HEK293T (cell line): Measurements from ENCODE around the gene CORO1A.

ENCODE experiments used
- BHLHE40 ChIP-seq: fragments of 450-650 bp; IDR thresholded peaks from 2 replicates; pipeline ENCODE4 v1.6.1; 2016; ENCODE audit warnings: mild to moderate bottlenecking, moderate library complexity, borderline replicate concordance
- ELF4 ChIP-seq: fragments of 450-650 bp; IDR thresholded peaks from 2 replicates; pipeline ENCODE4 v1.6.1; 2017; ENCODE audit warnings: antibody characterized with exemption
- FOXM1 ChIP-seq: fragments of 450-650 bp; IDR thresholded peaks from 2 replicates; pipeline ENCODE4 v1.6.1; 2017; ENCODE audit warnings: mild to moderate bottlenecking, borderline replicate concordance
- LEF1 ChIP-seq: fragments of 450-650 bp; IDR thresholded peaks from 2 replicates; pipeline ENCODE4 v1.6.1; 2017; ENCODE audit warnings: mild to moderate bottlenecking, borderline replicate concordance
- SP1 ChIP-seq: fragments of 450-650 bp; IDR thresholded peaks from 2 replicates; pipeline ENCODE4 v1.6.1; 2017
- ZNF384 ChIP-seq: fragments of 450-650 bp; IDR thresholded peaks from 2 replicates; pipeline ENCODE4 v1.6.1; 2016
- TF ChIP-seq, protein P1 (sequence below): fragments of 450-650 bp; IDR thresholded peaks from 2 replicates; pipeline ENCODE4 v1.6.1; 2016

DNA sequence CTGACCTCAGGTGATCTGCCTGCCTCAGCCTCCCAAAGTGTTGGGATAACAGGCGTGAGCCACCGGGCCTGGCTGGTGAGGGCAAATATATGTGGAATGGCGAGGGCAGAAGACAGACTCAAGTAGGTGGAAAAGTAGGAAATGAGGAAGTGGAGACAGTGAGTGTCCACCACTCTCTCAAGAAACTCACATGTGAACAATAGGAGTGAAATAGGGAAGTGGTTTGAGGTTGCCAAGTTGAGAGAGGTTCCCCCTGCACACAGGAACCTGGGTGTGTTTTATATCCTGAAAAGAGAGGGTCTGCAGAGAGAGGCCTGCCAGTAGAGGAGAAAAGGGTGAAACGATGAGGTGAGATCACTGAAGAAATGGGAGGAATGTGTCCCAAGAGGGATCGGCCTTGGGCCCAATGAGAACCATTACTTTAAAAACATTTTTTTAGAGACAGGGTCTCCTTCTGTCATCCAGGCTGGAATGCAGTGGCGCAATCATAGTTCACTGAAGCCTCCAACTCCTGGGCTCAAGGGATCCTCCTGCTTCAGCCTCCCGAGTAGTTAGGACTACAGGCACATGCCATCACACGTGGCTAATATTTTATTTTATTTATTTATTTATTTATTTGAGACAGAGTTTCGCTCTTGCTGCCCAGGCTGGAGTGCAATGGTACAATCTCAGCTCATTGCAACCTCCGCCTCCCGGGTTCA is 17.1 kb upstream of the CORO1A start:
- TF ChIP-seq SP1 (no peak), BHLHE40 (no peak), ELF4 (no peak), FOXM1 (no peak), ZNF384 (no peak), LEF1 (no peak)
- TF ChIP-seq, protein P1, sequence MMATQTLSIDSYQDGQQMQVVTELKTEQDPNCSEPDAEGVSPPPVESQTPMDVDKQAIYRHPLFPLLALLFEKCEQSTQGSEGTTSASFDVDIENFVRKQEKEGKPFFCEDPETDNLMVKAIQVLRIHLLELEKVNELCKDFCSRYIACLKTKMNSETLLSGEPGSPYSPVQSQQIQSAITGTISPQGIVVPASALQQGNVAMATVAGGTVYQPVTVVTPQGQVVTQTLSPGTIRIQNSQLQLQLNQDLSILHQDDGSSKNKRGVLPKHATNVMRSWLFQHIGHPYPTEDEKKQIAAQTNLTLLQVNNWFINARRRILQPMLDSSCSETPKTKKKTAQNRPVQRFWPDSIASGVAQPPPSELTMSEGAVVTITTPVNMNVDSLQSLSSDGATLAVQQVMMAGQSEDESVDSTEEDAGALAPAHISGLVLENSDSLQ = no peak
